Kidney epithelial cell (primary cell): Measurements from ENCODE around the gene NUDT16L1. TPM values are rescaled to one million over a fixed set of nuclear protein-coding genes. Genes with fewer than 3 reads are reported as not detected.

Experiments used
- DNase-seq: peaks from one replicate; pipeline ENCODE4 v3.0.0-alpha.2; 2010; ENCODE audit warnings: low read depth
- H3K27me3 ChIP-seq: 2 replicates; pipeline ENCODE4 v1.6.0; 2011; ENCODE audit warnings: low read length; ENCODE audit not compliant: control insufficient read depth, insufficient read depth
- H3K36me3 ChIP-seq: 2 replicates; pipeline ENCODE4 v1.5.1; 2011; ENCODE audit warnings: low read length; ENCODE audit not compliant: control insufficient read depth, insufficient read depth
- H3K4me3 ChIP-seq: 2 replicates; pipeline ENCODE4 v1.5.1; 2011; ENCODE audit warnings: low read depth, mild to moderate bottlenecking, control low read depth, low read length
- CTCF ChIP-seq: IDR thresholded peaks from 2 replicates; pipeline ENCODE4 v1.5.1; 2011; ENCODE audit warnings: mild to moderate bottlenecking, moderate library complexity, low read length, control low read depth, inconsistent platforms; ENCODE audit not compliant: insufficient read depth, poor library complexity, severe bottlenecking
- total RNA-seq: library from RNA; depleted of rRNA; stranded (reverse); fragments of >200 nt; gene quantifications from 2 replicates; pipeline ENCODE4 v1.2.3, GENCODE V29; 2015

Gene NUDT16L1
- total RNA-seq, 1 donor from 2014 or later, result 19.1 TPM

DNA sequence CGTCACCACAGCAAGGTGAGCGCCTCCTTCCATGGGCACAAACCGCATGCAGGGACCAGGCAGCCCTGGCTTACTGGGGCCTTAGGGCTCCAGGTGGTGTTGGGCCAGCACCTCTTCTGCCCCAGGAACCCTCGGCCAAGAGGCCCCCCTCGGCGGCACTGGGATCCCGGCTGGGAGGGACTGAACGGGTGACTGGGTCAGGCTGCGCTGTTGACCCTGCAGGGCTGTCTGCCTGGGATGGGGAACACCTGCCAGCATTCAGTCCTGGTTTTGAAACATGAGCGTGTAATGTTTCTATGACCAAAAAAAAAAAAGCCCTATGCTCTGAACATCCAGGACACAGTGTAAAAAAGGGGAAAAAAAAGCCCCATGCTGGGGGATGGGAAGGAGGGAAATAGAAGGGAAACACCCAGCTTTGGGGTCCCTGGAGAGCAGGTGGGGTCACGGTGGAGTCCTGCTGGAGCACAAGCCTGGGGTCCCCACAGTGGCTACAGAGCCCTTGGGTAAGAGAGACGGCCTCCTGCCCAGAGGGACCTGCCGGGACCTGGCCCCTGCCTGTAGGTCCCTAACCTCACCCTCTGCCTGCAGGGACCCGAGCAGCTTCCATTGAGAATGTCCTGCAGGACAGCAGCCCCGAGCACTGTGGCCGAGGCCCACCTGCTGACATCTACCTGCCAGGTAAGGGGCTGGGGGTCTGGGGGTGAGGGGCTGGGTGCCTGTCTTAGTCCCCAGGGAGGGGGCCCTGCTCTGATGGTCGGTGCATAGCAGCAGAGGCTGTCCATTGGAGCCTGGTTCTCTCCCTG lies 9.9 kb upstream of the NUDT16L1 start:
- Histone ChIP-seq H3K4me3 (no peak overlapping the region), H3K36me3 (peaks cover 9% of the 10 kb centered on the region), H3K27me3 (no peaks in the 10 kb centered on the region)
- TF ChIP-seq CTCF, result no peak
- no peak for DNase-seq

- Histone ChIP-seq H3K27me3 (no peaks in the 10 kb centered on the region), H3K36me3 (peaks cover 9% of the 10 kb centered on the region), H3K4me3 (no peak overlapping the region)
- no peak for TF ChIP-seq CTCF
- DNase-seq, result no peak
Observed at GRCh38 chr16:4684058-4684715, 9.2 kb upstream of the NUDT16L1 start.

GRCh38 chr16:4684763-4685162 lies 8.6 kb upstream of the NUDT16L1 start:
- Histone ChIP-seq H3K36me3 (peaks cover 9% of the 10 kb centered on the region), H3K4me3 (no peak overlapping the region), H3K27me3 (no peaks in the 10 kb centered on the region)
- no peak for DNase-seq
- no peak for TF ChIP-seq CTCF

- TF ChIP-seq CTCF, result no peak
- DNase-seq, result no peak
- Histone ChIP-seq H3K4me3 (no peak overlapping the region), H3K36me3 (peaks cover 9% of the 10 kb centered on the region), H3K27me3 (no peaks in the 10 kb centered on the region)
Observed at GRCh38 chr16:4685292-4685691, 8.1 kb upstream of the NUDT16L1 start.

- Histone ChIP-seq H3K36me3 (peaks cover 11% of the 10 kb centered on the region), H3K27me3 (no peaks in the 10 kb centered on the region), H3K4me3 (no peak overlapping the region)
- DNase-seq, result no peak
- no peak for TF ChIP-seq CTCF
Observed at GRCh38 chr16:4685776-4686496, 7.4 kb upstream of the NUDT16L1 start.
